K562 (cell line): Measurements from ENCODE around the gene RDH16.

Experiments used
- HNRNPLL ChIP-seq: fragments of 200-400 bp; formaldehyde crosslinking; IDR thresholded peaks from 2 replicates; pipeline ENCODE4 v1.6.1; 2017; ENCODE audit warnings: low read length, low read depth, mild to moderate bottlenecking; ENCODE audit not compliant: poor library complexity, severe bottlenecking
- TFAP4 ChIP-seq: sonication (generic); formaldehyde crosslinking; IDR thresholded peaks from 2 replicates; pipeline ENCODE4 v1.8.0; 2022; ENCODE audit warnings: missing genetic modification reagents, mild to moderate bottlenecking, moderate library complexity, borderline replicate concordance

- no peak for TF ChIP-seq TFAP4 (CRISPR knock-in tag)
- TF ChIP-seq HNRNPLL, result no peak
Observed at GRCh38 chr12:56948457-56948777, 9.0 kb downstream of the RDH16 start.
